K562 (cell line): ENCODE measurements around the gene BRD7. TPM values are rescaled to one million over a fixed set of nuclear protein-coding genes. Genes with fewer than 3 reads are reported as not detected.
"Not testable (repeated sequence)": the region's sequence is repeated elsewhere in the genome, so short reads cannot be mapped to it uniquely, and the experiment has no call there.

Experiments
- ATAC-seq: fragments of 200-7000 bp; cut with Tn5 transposase; 3 replicates; pipeline ENCODE4 v1.9.1; 2020; ENCODE audit warnings: moderate library complexity
- BruUV-seq: library from RNA; stranded (reverse); fragments of 400-500 nt; replicated peaks from 2 replicates; lab custom pipeline; 2021; lab: Mats Ljungman, UMichigan
- CTCF ChIA-PET: fragments of 300-600 bp; formaldehyde crosslinking; extraction: SDS; loops from one replicate; lab custom pipeline; 2021; ENCODE audit warnings: low intra/inter-chr PET ratio; lab: Yijun Ruan, JAX
- POLR2A ChIA-PET: fragments of 300-600, 350-650 bp; sonication (Branson Sonifier 250); formaldehyde crosslinking; extraction: SDS; loops from one replicate; lab custom pipeline; 2021; ENCODE audit warnings: antibody characterized with exemption, inconsistent platforms; lab: Yijun Ruan, JAX
- DNase-seq, 4 experiments: peaks; one replicate each; pipeline versions ENCODE4 v3.0.0 to v3.0.0-alpha.2; 2011 to 2018; ENCODE audit warnings: low spot score in 3 of 4, mixed read lengths in 3 of 4; ENCODE audit errors: extremely low read depth in 1 of 4
- FAIRE-seq: peaks from 2 replicates; lab custom pipeline; 2011; peaks lifted over from hg19 to GRCh38; lab: Jason Lieb, UNC
- H2AFZ ChIP-seq: 2 replicates; pipeline ENCODE4 v1.6.0; 2011; ENCODE audit warnings: low read depth, low read length, control low read depth, inconsistent platforms
- H3K27ac ChIP-seq: fragments of 200-600 bp; 3 replicates; pipeline ENCODE4 v1.8.0; 2011; ENCODE audit warnings: low read depth, mild to moderate bottlenecking, control low read depth, inconsistent platforms, low read length, moderate library complexity, mixed read lengths; ENCODE audit errors: extremely low read depth
- H3K27me3 ChIP-seq, 2 experiments: fragments of 300-600 bp in 1 of 2; 2 replicates in 1 of 2; 3 replicates in 1 of 2; pipeline versions ENCODE4 v1.6.0 to v1.8.0; 2011; ENCODE audit warnings: inconsistent platforms in 2 of 2, low read length in 2 of 2, mild to moderate bottlenecking in 1 of 2, mixed read lengths in 1 of 2, moderate library complexity in 1 of 2; ENCODE audit not compliant: control insufficient read depth in 2 of 2, insufficient read depth in 2 of 2
- H3K36me3 ChIP-seq: fragments of 300-600 bp; 3 replicates; pipeline ENCODE4 v1.8.0; 2011; ENCODE audit warnings: mild to moderate bottlenecking, low read length, inconsistent platforms; ENCODE audit not compliant: control insufficient read depth, insufficient read depth
- H3K4me1 ChIP-seq, 2 experiments: fragments of 200-600 bp in 1 of 2; replicated peaks in 1 of 2; 2 replicates in 1 of 2; 3 replicates in 1 of 2; pipeline versions ENCODE4 v1.5.1 to v1.8.0; 2011; ENCODE audit warnings: inconsistent platforms in 2 of 2, low read length in 2 of 2, mild to moderate bottlenecking in 1 of 2, mixed read lengths in 1 of 2, moderate library complexity in 1 of 2; ENCODE audit not compliant: control insufficient read depth in 2 of 2, insufficient read depth in 2 of 2
- H3K4me2 ChIP-seq: 2 replicates; pipeline ENCODE4 v1.6.1; 2011; ENCODE audit warnings: low read length, control low read depth, inconsistent platforms, mixed read lengths; ENCODE audit not compliant: insufficient read depth
- H3K4me3 ChIP-seq: fragments of 200-600 bp; sonication (generic), shearing (Covaris generic); 2 replicates; pipeline ENCODE4 v1.5.1; 2016; ENCODE audit warnings: control low read depth, inconsistent platforms
- H3K79me2 ChIP-seq: fragments of 200-600 bp; 3 replicates; pipeline ENCODE4 v1.8.0; 2011; ENCODE audit warnings: low read length, inconsistent platforms; ENCODE audit not compliant: control insufficient read depth, insufficient read depth
- H3K9ac ChIP-seq, 2 experiments: 2 replicates each; pipeline versions ENCODE4 v1.6.0 to v1.6.1; 2011; ENCODE audit warnings: low read depth in 2 of 2, low read length in 2 of 2, control low read depth in 1 of 2, inconsistent platforms in 1 of 2, mild to moderate bottlenecking in 1 of 2, mixed read lengths in 1 of 2; ENCODE audit not compliant: insufficient read depth in 1 of 2
- H3K9me1 ChIP-seq: one replicate; pipeline ENCODE4 v1.6.0; 2011; ENCODE audit warnings: inconsistent platforms, mild to moderate bottlenecking, low read length, moderate library complexity; ENCODE audit not compliant: control insufficient read depth, insufficient read depth
- H3K9me3 ChIP-seq: replicated peaks from 2 replicates; pipeline ENCODE4 v1.5.1; 2011; ENCODE audit warnings: low read depth, low read length, inconsistent platforms; ENCODE audit not compliant: control insufficient read depth, insufficient read depth
- H4K20me1 ChIP-seq: replicated peaks from 2 replicates; pipeline ENCODE4 v1.6.1; 2011; ENCODE audit warnings: low read length, inconsistent platforms, mixed read lengths; ENCODE audit not compliant: control insufficient read depth, insufficient read depth
- ZNF507 ChIP-seq: conservative IDR thresholded peaks from 2 replicates; pipeline ENCODE4 v1.6.1; 2017; ENCODE audit warnings: missing genetic modification characterization, missing compliant biosample characterization
- WGBS: fragments of 100-300 bp; shearing (Covaris generic); methylation state at CpG from one replicate; pipeline ENCODE4 v1.1.6; 2016; ENCODE audit warnings: low coverage, mixed read lengths; ENCODE audit not compliant: insufficient coverage; ENCODE audit errors: missing lambda C conversion rate; 5-methylcytosine and 5-hydroxymethylcytosine counted together
- in situ Hi-C: fragments of 300-500 bp; cut with MboI; formaldehyde crosslinking; loops from 4 replicates; pipeline ENCODE4 v1.15.0; 2018; ENCODE audit warnings: inconsistent platforms, mixed read lengths
- intact Hi-C: fragments of 100-400 bp; cut with micrococcal nuclease; formaldehyde crosslinking; loops from 2 replicates; pipeline ENCODE4 v1.14.2; 2022
- polyA plus RNA-seq, 8 experiments: library from polyadenylated mRNA; depleted of rRNA in 4 of 8; stranded (reverse) in 5 of 8; unstranded in 3 of 8; fragments of >200 nt; fragmentation: Nextera tagmentation in 2 of 8; fragmentation: Illumina TruSeq in 1 of 8; extraction: Ambion mirVana in 2 of 8; extraction: Trizol in 1 of 8; gene quantifications; 2 replicates each; pipeline versions ENCODE4 v1.2.1 to v1.2.3, GENCODE V29; 2011 to 2014; ENCODE audit warnings: inconsistent platforms in 1 of 8, missing spikeins in 1 of 8
- total RNA-seq, 7 experiments: library from RNA; depleted of rRNA in 6 of 7; stranded (reverse); fragments of >200 nt in 6 of 7; fragmentation: Illumina TruSeq in 2 of 7; extraction: Trizol in 2 of 7; gene quantifications; 2 replicates each; pipeline versions ENCODE4 v1.2.1 to v1.2.3, GENCODE V29; 2011 to 2021; ENCODE audit warnings: low replicate concordance in 1 of 7

BRD7 gene
- total and polyA plus RNA-seq, 9 of the 15 experiments (the other 6 are each of a cell fraction or from before 2014, with no cell fraction given), result 20.6 to 101 (median 68.7) TPM

GRCh38 chr16:50345210-50345609, 23.6 kb downstream of the BRD7 start:
- H3K9me1 ChIP-seq, H3K79me2 ChIP-seq, DNase-seq, H3K27me3 ChIP-seq, FAIRE-seq, H3K9ac ChIP-seq, POLR2A ChIA-PET, CTCF ChIA-PET, in situ Hi-C loops, H3K4me3 ChIP-seq, H3K4me1 ChIP-seq, ATAC-seq, intact Hi-C loops, H4K20me1 ChIP-seq, H3K27ac ChIP-seq, BruUV-seq, H3K9me3 ChIP-seq, H2AFZ ChIP-seq: not testable (repeated sequence)
- peaks cover 44% of the 10 kb centered on the region for H3K36me3 ChIP-seq
- 79% methylated on average over 2 of the region's 2 CpGs for WGBS
- peak; percentile 93 for TF ChIP-seq ZNF507 (tag)
- TF ChIP-seq, all 486 proteins: peak for 1; not testable (repeated sequence) for 485
- H3K4me2 ChIP-seq, result not testable (repeated sequence)

- H3K4me3 ChIP-seq, DNase-seq, H3K79me2 ChIP-seq, H3K9me3 ChIP-seq, H3K27me3 ChIP-seq, POLR2A ChIA-PET, H2AFZ ChIP-seq, H3K27ac ChIP-seq, H3K9ac ChIP-seq, BruUV-seq, H4K20me1 ChIP-seq, H3K9me1 ChIP-seq, in situ Hi-C loops, intact Hi-C loops, H3K4me1 ChIP-seq, FAIRE-seq, ATAC-seq, CTCF ChIA-PET, H3K4me2 ChIP-seq: not testable (repeated sequence)
- 83% methylated on average over 8 of the region's 8 CpGs for WGBS
- peaks cover 49% of the 10 kb centered on the region for H3K36me3 ChIP-seq
Observed at GRCh38 chr16:50343566-50343965, 25.2 kb downstream of the BRD7 start.
